Astrocyte (in vitro differentiated cells and primary cell): ENCODE measurements around the gene CACNA1A. TPM values are rescaled to one million over a fixed set of nuclear protein-coding genes. Genes with fewer than 3 reads are reported as not detected.

Experiments
- DNase-seq: peaks from one replicate; pipeline ENCODE4 v3.0.0-alpha.2; 2010; ENCODE audit warnings: low read depth
- FAIRE-seq: peaks from 2 replicates; lab custom pipeline; 2011; peaks lifted over from hg19 to GRCh38; lab: Jason Lieb, UNC
- H2AFZ ChIP-seq: 2 replicates; pipeline ENCODE4 v1.6.0; 2012; ENCODE audit warnings: low read depth, low read length, inconsistent platforms
- H3K27ac ChIP-seq: 2 replicates; pipeline ENCODE4 v1.5.1; 2011; ENCODE audit warnings: low read depth, low read length, inconsistent platforms
- H3K27me3 ChIP-seq: 2 replicates; pipeline ENCODE4 v1.6.0; 2011; ENCODE audit warnings: low read length, inconsistent platforms; ENCODE audit not compliant: insufficient read depth
- H3K36me3 ChIP-seq: 2 replicates; pipeline ENCODE4 v1.5.1; 2011; ENCODE audit warnings: low read length, inconsistent platforms; ENCODE audit not compliant: insufficient read depth
- H3K4me1 ChIP-seq: 2 replicates; pipeline ENCODE4 v1.5.1; 2011; ENCODE audit warnings: low read length, inconsistent platforms; ENCODE audit not compliant: insufficient read depth
- H3K4me2 ChIP-seq: 2 replicates; pipeline ENCODE4 v1.6.0; 2012; ENCODE audit warnings: low read length, inconsistent platforms
- H3K4me3 ChIP-seq: 2 replicates; pipeline ENCODE4 v1.5.1; 2011; ENCODE audit warnings: low read depth, mild to moderate bottlenecking, low read length, inconsistent platforms; ENCODE audit not compliant: insufficient read depth
- H3K79me2 ChIP-seq: 2 replicates; pipeline ENCODE4 v1.6.0; 2012; ENCODE audit warnings: mild to moderate bottlenecking, low read length, inconsistent platforms; ENCODE audit not compliant: insufficient read depth
- H3K9ac ChIP-seq: 2 replicates; pipeline ENCODE4 v1.6.0; 2012; ENCODE audit warnings: mild to moderate bottlenecking, low read length, inconsistent platforms
- H3K9me3 ChIP-seq: 2 replicates; pipeline ENCODE4 v1.5.1; 2012; ENCODE audit warnings: low read depth, mild to moderate bottlenecking, low read length, inconsistent platforms; ENCODE audit not compliant: insufficient read depth
- H4K20me1 ChIP-seq: 2 replicates; pipeline ENCODE4 v1.6.0; 2012; ENCODE audit warnings: low read length, inconsistent platforms; ENCODE audit not compliant: insufficient read depth
- H3K27ac Mint-ChIP-seq: one replicate; pipeline ENCODE4 v1.8.0; 2021; ENCODE audit warnings: mild to moderate bottlenecking, mixed read lengths; ENCODE audit not compliant: unreplicated experiment
- H3K27me3 Mint-ChIP-seq: one replicate; pipeline ENCODE4 v1.8.0; 2021; ENCODE audit warnings: low read depth, mixed read lengths; ENCODE audit not compliant: unreplicated experiment
- H3K36me3 Mint-ChIP-seq: one replicate; pipeline ENCODE4 v1.8.0; 2021; ENCODE audit warnings: low read depth, mixed read lengths; ENCODE audit not compliant: unreplicated experiment
- H3K4me1 Mint-ChIP-seq: one replicate; pipeline ENCODE4 v1.8.0; 2021; ENCODE audit warnings: low read depth, mixed read lengths; ENCODE audit not compliant: unreplicated experiment
- H3K4me3 Mint-ChIP-seq: one replicate; pipeline ENCODE4 v1.8.0; 2021; ENCODE audit warnings: mild to moderate bottlenecking, moderate library complexity, mixed read lengths; ENCODE audit not compliant: unreplicated experiment
- H3K9me3 Mint-ChIP-seq: one replicate; pipeline ENCODE4 v1.8.0; 2021; ENCODE audit warnings: mild to moderate bottlenecking, mixed read lengths; ENCODE audit not compliant: unreplicated experiment
- EZH2 ChIP-seq: IDR thresholded peaks from 2 replicates; pipeline ENCODE4 v1.6.1; 2012; ENCODE audit warnings: mild to moderate bottlenecking, low read length, inconsistent platforms; ENCODE audit not compliant: insufficient read depth
- total RNA-seq: library from RNA; stranded (reverse); gene quantifications from 2 replicates; pipeline ENCODE4 v1.2.1, GENCODE V29; 2021
- TF ChIP-seq, protein P1 (sequence below): IDR thresholded peaks from 2 replicates; pipeline ENCODE4 v1.5.1; 2011; ENCODE audit warnings: low read depth, mild to moderate bottlenecking, inconsistent platforms, low read length, moderate library complexity; ENCODE audit not compliant: insufficient read depth

CACNA1A gene
- total RNA-seq, 1 donor from 2014 or later, result 9.4 TPM

DNA sequence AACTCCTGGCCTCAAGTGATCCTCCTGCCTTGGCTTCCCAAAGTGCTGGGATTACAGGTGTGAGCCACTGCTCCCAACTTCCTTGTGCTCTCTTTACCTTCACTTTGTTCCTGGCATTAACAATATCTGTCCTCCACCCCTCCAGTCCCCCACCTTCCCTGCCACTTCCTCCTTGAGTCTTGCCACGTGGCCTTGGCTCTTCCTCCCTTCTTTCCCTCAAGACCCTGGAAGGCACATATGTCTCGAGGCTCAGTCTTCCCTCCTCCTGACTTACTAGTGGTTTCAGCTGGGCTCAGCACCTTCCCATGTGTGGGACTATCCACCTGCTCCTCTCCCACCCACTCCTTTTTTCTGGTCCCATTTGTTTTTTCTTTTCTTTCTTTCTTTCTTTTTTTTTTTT is 285.4 kb downstream of the CACNA1A start:
- no peak overlapping the region for H2AFZ ChIP-seq
- Mint-ChIP-seq H3K9me3 (peaks cover 2% of the 10 kb centered on the region), H3K4me1 (peaks cover 2% of the 10 kb centered on the region), H3K36me3 (peaks cover 4% of the 10 kb centered on the region), H3K27ac (no peak overlapping the region), H3K27me3 (peaks cover 12% of the 10 kb centered on the region), H3K4me3 (no peak overlapping the region)
- no peak overlapping the region for H3K9ac ChIP-seq
- no peak for FAIRE-seq
- no peak overlapping the region for H3K27ac ChIP-seq
- TF ChIP-seq, protein P1, sequence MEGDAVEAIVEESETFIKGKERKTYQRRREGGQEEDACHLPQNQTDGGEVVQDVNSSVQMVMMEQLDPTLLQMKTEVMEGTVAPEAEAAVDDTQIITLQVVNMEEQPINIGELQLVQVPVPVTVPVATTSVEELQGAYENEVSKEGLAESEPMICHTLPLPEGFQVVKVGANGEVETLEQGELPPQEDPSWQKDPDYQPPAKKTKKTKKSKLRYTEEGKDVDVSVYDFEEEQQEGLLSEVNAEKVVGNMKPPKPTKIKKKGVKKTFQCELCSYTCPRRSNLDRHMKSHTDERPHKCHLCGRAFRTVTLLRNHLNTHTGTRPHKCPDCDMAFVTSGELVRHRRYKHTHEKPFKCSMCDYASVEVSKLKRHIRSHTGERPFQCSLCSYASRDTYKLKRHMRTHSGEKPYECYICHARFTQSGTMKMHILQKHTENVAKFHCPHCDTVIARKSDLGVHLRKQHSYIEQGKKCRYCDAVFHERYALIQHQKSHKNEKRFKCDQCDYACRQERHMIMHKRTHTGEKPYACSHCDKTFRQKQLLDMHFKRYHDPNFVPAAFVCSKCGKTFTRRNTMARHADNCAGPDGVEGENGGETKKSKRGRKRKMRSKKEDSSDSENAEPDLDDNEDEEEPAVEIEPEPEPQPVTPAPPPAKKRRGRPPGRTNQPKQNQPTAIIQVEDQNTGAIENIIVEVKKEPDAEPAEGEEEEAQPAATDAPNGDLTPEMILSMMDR, result no peak
- no peak for TF ChIP-seq EZH2
- no peak overlapping the region for H3K4me3 ChIP-seq
- no peak for DNase-seq
- H4K20me1 ChIP-seq, result no peaks in the 10 kb centered on the region
- no peaks in the 10 kb centered on the region for H3K4me1 ChIP-seq
- H3K27me3 ChIP-seq, result no peaks in the 10 kb centered on the region
- H3K4me2 ChIP-seq, result no peak overlapping the region
- H3K36me3 ChIP-seq, result no peaks in the 10 kb centered on the region
- no peaks in the 10 kb centered on the region for H3K9me3 ChIP-seq
- H3K79me2 ChIP-seq, result no peaks in the 10 kb centered on the region

DNA sequence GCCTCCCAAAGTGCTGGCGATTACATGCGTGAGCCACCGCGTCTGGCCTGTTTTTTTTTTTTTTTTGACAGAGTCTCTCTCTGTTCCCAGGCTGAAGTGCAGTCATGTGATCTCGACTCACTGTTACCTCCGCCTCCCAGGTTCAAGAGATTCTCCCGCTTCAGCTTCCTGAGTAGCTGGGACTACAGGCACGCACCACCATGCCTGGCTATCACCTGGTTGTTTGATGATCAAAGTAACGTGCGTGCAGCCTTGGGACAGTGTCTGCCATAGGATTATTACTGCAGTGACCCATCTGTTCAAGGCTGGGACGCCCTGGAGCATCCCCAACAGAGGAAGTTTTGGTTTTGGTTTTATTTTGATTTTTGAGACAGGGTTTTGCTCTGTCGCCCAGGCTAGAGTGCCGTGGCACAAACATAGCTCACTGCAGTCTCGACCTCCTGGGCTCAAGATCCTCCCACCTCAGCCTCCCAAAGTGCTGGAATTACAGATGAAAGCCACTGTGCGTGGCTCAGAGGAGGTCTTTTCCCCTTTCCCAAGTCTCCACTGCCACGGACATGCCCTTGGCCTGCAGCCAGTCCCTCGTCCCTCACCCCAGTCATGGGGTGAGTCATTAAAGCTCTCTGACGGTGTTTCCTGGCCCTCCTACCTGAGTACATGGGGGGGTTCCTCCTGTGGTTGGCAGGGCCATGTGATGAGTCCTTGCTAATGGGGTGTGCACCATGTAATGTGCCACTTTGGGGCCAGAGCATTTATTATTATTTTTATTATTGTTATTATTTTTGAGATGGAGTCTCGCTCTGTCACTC is 290.5 kb downstream of the CACNA1A start:
- Histone ChIP-seq H3K27me3 (no peaks in the 10 kb centered on the region), H3K27ac (no peak overlapping the region), H4K20me1 (no peaks in the 10 kb centered on the region), H3K36me3 (no peaks in the 10 kb centered on the region), H2AFZ (no peak overlapping the region), H3K9ac (no peak overlapping the region), H3K4me1 (no peaks in the 10 kb centered on the region), H3K4me3 (no peak overlapping the region), H3K4me2 (no peak overlapping the region), H3K9me3 (no peaks in the 10 kb centered on the region), H3K79me2 (no peaks in the 10 kb centered on the region)
- no peak overlapping the region for H3K4me3 Mint-ChIP-seq
- no peak overlapping the region for H3K27ac Mint-ChIP-seq
- H3K27me3 Mint-ChIP-seq, result peaks cover 9% of the 10 kb centered on the region
- FAIRE-seq (no peak), DNase-seq (peak; percentile 13)
- peaks cover 1% of the 10 kb centered on the region for H3K36me3 Mint-ChIP-seq
- H3K4me1 Mint-ChIP-seq, result peaks cover 6% of the 10 kb centered on the region
- TF ChIP-seq, protein P1, result no peak
- TF ChIP-seq EZH2, result no peak
- peaks cover 2% of the 10 kb centered on the region for H3K9me3 Mint-ChIP-seq
